ENCODE data around the gene CTBP2.

Gene CTBP2

DNA sequence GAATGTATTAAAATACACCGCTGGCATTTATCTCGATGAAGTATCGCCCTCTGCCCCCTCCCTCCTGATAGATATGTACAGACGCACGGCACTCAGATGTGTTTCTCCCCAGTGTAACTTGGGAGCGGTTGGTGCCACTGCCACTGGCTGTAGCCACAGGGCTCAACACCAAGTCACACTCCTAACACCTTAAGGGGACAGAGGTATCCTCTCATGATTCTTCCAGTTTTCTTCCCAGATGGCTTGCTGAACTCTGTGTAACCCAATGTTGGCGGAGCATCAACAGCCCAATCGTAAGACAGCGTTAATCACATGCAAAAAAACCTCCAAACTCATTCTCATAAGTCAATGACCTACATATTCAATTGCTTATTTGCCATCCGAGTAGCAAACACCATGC, 35.5 kb downstream of the CTBP2 start:
- DNase-seq = no peak

DNA sequence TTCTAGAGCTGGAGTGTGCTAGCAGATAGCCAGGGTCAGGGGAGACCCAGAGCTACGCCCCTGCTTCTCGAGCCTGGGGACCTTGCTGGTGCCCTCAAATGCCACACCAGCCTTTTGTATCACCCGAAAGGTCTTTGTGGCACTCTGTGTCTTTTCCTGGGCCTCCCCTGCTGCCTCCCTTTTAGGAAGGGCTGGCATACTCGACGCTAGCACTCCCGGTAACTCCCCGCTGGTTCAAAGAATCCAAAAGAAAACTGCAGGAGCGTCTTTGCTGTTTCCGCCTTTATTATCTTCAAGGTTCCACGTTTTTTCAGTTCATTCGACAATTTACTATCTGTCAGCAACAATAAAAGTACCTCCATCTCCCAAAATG, 36.3 kb downstream of the CTBP2 start:
- no peak for DNase-seq

GRCh38 chr10:125123476-125124114, 36.8 kb downstream of the CTBP2 start:
- DNase-seq = no peak

DNA sequence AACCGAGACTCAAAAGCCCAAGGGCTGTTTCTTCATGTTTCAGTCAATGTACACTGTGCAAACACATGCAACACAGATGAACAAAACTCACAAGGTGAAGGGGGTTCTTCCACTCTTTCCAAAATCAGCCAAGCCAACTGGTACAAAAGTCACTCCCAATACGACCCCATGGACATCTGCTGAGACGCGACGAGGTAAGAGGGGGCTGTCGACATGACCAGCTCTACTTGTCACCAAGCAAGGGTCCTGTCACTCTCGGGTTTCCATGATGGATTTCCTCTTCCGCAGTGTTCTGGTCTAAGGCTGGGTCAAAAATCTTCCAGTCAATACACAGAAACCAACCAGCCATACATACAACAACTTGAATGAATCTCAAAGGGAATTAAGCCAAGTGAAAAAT, 37.8 kb downstream of the CTBP2 start:
- no peak for DNase-seq

GRCh38 chr10:125121003-125121402, 39.4 kb downstream of the CTBP2 start:
- DNase-seq = peak; percentile 15

- peak; percentile 10 for DNase-seq
These were observed 40.2 kb downstream of the CTBP2 start for GRCh38 chr10:125120053-125120710.

DNA sequence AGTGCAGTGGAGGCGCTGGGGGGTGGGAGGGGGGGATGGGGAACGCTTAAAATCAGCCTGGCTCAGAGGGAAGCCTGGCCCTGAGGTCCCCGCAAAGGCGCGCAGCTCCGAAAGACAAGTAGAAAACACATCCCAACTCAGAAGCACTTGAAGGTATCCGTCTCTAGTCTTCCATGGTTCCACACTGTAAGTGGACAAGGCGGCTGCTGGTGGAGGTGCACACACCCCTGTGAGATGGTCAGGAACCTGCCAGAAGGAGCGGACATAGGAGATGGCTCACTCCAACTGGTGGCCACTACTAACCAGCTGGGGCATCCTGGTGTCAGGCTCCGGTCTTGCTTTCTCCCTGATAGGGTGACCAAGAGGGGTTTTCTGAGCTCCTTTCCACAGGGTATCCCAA, 41.7 kb downstream of the CTBP2 start:
- no peak for DNase-seq

GRCh38 chr10:125118011-125118611, 42.3 kb downstream of the CTBP2 start:
- DNase-seq = no peak

DNA sequence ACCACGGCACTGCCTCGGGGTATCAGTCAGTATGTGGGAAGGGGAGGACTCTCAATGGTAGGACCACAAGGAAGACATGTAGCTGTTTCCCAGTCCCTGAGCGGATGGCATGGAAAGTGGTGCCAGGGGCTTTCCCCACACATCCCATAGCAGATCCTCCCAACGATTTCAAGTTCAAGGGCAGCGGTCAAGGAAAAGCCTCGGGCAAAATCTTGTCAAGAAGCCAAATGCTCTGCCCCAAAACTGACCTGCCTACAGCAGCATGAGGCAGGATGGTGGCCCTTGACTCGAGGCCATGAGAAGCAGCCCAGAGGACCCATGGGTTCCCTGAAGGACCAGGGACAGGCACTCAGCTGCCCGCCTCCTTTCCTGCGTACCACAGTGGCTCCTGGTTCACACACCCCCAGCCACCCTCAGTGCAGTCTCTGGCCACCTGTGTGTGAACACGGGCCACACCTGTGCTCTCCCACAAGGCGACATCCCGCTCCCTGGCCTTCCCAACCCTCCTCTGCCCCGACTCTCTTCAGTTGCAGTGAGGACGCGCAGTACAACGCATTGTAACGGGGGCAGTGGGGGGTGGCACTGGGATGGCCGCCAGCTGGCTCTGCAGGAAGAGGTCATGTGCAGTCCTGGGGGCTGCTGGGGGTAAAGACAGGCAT, 43.6 kb downstream of the CTBP2 start:
- peak; percentile 9 for DNase-seq

DNA sequence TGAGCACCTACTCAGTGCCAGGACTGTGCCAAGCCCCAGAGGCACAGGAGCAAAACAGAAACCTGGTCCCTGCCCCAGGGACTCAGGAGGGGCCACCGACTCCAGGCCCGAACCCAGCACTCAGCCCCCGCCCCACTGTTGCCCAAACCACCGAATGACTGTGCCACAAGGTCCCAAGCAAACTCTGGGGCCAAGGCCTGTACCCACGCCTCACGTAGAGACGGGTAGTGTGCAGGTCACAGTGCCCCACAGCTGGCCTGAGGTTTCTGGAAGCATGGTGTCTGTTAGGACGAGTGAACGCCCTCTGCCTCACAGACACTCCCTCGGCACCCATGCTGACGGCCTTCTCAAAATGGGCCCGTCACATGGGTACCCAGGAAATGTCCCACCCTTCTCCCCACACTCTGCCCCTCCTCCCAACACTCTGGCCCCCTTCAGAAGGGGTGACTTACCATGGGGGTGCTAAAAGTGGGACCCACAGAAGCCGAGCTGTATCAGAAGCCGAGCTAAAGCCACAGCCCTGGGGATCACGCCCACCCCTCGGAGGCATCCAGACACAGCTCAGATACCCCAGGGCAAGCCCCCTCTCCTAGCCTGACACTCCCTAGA, 44.2 kb downstream of the CTBP2 start:
- DNase-seq = peak; percentile 14

GRCh38 chr10:125115409-125115808, 45.0 kb downstream of the CTBP2 start:
- no peak for DNase-seq

DNA sequence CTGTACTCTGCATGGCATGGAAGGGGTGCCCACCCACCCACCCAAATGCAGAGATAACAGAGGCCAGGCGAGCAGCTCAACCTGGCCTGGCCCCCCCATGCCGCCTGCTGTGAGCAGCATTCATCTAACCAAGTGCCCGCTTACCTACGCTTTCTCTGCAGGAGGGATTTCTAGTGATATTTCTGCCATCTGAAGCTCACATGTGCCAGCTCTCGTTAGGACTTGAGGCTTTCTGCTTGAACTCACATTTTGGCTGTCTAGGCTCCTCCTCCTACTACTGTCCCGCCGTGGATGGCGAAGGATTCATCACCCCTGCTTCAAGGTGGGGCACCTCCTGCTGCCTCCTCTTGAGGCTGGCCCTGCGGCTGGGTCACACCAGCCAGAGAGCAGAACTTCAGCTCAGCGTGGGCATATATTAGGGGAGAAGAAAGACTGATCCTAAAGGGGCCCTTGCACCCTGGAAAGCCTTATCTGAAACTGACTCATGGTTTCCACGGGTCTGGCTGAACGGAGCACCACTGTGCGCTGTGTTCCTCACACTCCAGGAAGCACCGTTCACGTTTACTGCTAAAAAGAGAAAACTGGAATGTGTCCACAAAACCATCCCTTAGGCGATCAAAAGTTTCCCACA, 45.5 kb downstream of the CTBP2 start:
- peak; percentile 1 for DNase-seq

GRCh38 chr10:125113691-125114371, 46.5 kb downstream of the CTBP2 start:
- DNase-seq = peak; percentile 11

- DNase-seq = no peak
These were observed 47.5 kb downstream of the CTBP2 start for GRCh38 chr10:125112697-125113494.

GRCh38 chr10:125111118-125111727, 49.1 kb downstream of the CTBP2 start:
- DNase-seq = no peak

DNA sequence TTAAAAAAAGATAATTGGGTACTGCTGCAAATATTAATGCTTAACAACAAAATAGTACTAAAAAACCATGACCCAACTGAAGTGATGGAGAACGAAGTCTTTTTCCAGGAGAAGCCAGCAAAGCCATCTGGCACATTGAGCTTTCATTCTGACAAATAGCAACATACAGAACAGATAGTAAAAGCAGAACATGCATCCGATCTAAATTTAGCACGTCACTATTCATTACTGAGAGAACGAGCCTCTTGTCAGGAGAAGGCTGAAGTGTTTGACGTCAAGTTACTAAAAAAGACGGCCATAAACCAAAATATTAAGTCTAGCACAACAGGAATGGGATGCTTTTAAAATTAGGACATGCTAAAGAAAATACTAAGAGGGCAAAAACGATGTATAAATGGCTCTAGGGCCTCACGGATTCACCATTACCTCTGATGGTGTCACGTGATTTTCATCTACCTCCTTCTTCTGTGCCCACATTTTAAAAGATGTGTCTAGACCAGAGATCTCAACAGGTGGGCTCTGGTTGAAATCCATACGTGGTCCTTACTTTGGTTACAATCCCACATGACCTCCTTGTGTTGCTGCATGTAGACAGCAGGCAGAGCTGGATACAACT, 52.3 kb downstream of the CTBP2 start:
- no peak for DNase-seq

DNA sequence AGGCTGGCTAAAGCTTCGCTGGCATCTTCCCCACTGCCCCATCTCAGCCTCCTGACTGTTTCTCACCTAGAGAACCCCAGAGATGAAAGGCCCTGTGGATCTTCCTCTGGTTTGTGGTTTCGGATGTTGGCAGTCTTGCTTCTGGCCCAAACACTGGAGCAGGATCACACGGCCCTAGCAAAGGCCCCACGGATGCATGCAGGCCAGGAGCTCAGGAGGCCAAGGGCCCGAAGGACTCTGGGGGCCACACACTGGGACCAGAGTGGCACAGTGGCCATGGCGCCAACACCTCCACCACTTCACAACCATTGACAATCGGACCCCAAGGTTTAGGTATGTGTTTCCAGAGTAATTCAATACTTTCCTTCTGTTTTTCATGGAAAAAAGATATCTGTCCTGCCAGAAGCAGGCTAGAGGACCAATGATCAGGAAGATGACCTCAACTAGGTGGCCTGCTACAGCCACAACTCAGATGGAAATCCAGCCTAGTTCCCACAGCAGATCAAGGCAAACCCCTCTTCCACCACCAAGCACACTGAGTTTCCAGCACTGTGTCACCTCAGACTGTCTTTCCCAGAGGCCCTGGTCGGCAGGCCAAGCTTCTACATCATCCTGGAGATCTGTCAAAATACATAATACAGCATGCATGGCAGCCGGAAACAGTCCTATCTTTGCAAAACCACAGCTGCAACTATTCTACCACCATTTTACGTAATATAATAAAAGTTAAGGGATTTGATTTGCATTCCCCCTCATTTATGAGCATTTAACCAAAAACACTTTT, 53.0 kb downstream of the CTBP2 start:
- no peak for DNase-seq

- DNase-seq = no peak
These were observed 53.8 kb downstream of the CTBP2 start for GRCh38 chr10:125106586-125106985.

- no peak for DNase-seq
These were observed 54.6 kb downstream of the CTBP2 start for GRCh38 chr10:125105706-125106255.
